NCI-H69 (cell line): ENCODE data around the gene MRPL46.

Source experiments
- DNase-seq: peaks from one replicate; lab custom pipeline; 2025; lab: John Stamatoyannopoulos, UW

Gene MRPL46

DNA sequence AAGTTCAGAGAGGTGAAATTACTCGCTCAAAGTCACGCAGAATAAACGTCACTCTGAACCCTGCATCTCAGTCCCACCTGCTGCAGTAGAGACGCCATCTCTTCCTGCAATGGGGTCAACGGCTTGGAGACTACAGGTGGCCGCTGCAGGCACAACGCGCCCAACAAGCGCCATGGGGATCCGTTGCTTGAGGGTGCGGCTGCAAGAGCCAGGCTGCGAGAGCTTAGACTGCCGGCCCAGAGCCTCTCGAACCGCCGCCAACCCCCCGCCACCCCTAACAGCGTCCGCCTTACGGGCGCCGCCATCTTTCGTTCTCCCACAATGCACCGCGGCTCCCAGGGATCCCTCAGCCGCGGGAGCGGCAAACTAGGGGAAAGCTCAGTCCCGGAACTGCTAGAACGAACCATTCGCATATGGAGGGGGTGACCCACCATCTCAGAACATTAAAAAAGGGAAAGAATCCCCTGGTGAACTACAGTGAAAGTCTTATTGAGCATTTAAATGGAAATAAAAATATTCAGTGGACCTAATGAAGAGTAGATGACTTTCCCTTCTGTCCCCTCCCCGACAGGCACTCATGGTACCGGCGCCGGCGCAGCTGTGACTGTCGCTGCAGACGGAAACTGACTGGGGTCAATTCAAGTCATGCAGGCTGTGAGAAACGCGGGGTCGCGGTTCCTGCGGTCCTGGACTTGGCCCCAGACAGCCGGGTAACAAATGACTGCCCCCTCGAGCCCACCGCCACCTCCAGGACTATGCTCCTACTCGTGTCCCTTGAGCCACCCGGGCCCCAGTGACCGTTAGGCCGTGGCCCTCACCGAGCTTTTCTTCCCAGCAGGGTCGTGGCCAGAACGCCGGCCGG lies at the start of gene MRPL46, which contains the start of gene MRPS11:
TSS of gene MRPL46 (minus strand) at position 316 of the 862 bp plus-strand sequence. CDS start at position 305, 11 bp downstream.
TSS of gene MRPS11 (plus strand) at position 636 of the 862 bp plus-strand sequence. CDS start at position 646, 10 bp downstream.
- DNase-seq = peak; percentile 88

DNA sequence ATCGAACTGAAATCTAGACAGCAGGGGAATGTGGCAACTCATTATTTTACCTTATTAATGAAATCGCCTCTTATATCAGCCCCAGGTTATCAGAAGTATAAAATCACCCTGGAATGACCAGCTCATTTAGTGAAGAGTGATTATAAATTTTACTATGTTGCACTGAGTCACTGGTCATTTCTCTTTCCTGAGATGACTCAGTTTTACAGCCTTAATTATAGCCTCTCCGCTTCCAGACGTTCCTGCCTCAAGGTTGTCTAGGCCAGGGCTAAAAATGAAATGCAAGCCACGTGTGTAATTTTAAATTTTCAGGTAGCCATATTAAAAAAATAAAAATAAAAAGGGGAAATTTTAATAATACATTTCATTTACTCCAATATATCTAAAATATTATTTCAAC lies 46.0 kb upstream of the MRPL46 start:
- DNase-seq = peak; percentile 47

DNA sequence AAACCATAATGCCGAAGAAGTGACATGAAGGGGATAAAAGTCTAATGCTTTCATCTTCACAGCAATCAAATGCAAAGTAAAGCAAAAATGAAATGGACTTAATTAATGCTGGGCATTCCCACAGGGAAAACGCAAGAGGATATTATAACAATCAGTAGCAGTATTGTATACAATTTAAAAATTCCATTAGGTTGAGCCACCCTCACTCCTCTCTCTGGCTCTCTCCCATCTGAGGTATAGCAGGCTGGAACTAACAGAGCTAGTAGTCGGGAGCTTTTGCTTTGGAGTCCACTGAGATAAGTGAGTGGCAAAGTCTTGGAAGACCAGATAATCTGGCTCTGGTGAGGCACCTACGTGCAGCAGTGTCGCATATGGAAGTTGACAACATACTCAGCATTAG lies 45.4 kb upstream of the MRPL46 start:
- no peak for DNase-seq

DNA sequence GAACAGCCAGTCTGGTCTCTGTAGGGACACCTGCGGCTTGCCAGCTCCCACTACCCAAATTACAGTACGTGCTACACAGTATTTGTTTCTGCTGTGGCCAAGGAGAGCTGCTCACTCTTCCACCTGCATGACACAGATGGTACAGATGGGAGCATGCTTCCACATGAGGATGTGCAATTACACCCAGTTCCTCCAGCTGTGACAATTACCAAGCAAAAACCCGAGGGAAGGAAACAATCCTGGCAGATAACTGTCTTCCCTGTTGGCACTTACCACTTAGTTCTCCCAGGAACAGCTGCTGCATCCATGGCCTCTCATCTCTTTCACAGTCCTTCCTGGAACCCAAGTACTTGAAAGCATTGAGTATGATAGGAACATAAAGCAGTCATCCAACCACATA lies 44.9 kb upstream of the MRPL46 start:
- DNase-seq = peak; percentile 88

DNA sequence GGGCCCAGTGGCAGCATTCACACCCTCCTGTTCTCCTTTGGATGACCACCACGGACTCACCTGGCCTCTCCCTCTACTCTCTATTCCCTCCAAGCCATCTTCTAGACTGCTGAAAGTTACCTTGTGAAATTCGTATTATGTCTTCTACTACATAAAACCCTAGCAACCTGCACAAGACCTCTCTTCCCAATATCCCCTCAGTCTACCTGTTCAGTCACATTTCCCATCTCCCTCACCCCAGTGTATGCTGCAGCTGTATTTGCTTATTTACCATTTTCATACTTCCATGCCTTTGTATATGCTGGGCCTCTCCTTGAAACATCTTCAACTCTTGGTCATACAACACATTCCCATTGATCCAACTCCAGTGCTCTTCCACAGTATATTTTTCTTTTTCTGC lies 44.0 kb upstream of the MRPL46 start:
- no peak for DNase-seq

DNA sequence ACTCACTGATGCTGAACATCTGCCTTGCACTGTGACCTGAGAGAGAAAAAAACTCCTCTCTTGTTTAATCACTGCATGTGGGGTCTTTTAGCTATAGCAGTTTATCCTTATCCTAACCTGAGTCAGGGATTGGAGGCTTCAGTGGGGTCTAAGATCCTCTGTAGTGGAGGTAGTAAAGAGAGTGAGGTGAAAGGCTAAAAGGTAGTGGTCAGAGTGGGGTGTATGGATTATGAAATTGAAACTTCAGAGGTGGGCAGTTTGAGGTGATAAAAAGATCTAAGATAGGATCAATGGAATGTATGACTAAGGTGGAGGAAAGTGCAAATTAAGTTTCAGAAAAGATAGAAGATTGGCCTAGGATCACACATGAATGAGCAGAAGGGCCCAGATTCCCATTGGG lies 42.8 kb upstream of the MRPL46 start:
- no peak for DNase-seq

DNA sequence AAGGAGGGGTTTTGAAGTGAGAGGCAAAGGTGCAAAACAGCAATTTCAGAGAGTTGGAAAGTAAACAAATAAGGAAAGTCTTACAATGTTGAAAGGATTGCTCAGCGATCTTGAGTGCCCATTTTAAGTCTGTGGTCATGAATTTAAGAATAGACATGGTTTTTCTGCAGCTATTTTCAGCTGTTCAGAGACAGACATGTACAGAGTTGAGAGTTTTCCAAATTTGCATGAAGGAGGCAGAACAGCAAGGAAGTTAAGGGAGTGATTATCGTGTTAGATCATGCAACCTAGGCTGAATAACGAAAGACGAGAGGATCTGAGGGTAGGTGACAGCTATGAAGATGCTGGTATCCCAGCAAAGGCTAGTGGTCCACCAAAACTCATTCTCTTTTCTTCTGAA lies 42.1 kb upstream of the MRPL46 start:
- no peak for DNase-seq

DNA sequence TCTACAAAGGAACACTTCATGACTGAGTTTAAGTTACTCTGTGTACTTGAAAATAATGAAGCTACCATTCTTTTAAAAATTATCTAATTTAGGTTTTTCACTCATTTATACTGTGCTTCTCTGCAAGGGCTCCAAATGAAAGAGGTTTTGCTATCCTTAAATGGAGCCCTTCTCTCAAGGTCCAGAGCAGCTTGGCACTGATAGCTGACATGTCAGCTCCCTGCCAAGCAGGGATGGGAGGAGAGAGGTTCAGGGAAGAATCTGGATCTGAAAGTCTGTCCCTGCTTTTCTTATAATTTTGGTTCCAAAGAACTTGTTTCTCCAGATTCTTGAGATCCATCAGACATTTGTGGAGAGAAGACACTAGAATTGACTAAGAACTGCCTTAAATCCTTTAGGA lies 39.4 kb upstream of the MRPL46 start:
- DNase-seq = no peak

DNA sequence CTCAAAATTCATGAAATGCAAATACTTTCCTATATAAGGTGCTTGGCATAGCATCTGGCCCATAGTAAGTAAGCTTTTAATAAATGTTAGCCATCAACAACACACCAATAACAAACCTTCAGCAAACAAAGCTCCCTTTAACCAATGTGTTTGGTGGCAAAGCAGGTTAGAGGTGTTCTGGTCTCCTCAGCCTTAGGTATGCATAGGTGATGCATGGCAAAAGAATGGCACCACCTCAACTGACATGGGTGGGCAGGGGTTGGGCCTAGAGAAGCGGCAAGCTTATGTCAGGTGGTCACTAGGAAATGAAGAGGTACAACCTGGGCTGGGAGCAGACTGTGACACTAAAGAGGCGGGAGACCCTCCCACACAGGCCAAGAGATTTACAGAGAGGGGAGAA lies 38.5 kb upstream of the MRPL46 start:
- no peak for DNase-seq

DNA sequence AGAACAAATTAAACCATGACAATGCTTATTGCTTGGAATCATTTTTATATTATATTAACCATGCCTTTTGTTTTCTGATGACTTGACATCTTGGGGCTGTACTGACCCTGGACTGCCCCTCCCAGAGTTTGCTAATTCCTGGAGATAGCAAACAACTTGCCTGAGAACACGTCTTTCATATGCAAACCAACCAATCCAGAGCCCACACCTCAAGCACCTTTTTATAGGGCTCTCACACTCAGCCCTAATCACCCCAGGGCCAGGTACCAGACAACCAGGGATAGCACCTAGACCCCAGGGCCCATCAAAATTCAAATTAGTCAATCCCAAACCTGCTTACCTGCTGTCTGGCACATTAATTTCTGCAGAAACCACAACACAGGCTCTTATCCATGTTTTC lies 37.3 kb upstream of the MRPL46 start:
- DNase-seq = no peak

DNA sequence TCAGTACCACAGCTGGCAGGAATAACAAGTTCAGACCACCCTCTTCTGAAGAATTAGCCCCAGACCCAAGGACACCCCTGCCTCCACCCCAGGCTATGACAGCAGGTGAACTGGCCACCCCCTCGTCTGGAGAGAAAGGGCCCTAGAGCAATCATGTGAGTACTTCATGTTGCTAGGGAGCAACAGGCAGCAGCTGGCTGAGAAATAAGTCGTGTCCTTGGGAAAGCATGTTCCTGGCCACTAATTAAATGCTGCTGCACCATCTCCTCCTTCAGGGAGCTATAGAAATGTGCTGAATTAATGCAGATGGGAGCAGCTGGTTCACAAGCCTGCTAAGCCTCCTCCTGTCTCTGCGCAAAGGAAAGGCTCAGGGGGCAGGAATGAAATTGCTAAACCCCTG lies 31.8 kb upstream of the MRPL46 start:
- DNase-seq = peak; percentile 85

DNA sequence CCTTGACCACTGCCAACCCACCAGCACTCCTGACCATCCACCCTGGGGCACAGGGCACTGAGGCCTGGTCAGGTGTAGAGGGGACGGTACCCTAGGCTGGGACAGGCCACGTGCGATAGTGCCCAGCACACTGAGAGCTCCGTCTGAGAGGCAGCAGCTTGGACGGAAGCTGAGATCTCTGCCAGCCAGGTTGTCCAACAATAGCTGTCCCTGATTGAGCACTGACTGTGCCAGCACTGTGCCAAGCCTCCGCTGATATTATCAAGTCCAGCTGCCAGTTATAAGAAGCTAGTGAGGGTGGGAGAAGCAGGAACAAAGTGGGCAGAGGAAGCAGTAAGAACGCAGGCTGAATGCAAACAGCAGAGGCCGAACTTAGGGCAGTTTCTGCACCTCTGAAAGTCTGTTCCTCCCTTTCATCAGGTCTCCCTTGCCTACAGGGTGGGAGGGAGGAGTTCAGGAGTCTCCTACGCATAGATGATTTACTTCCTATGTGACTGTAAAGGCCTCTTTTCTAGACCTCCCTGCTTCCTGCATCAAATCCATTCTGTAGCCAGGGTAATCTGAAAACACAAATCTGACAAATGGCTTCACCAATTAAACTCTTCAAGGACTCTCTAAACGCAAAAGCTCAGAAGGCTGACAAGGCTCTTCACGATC lies 30.0 kb upstream of the MRPL46 start:
- no peak for DNase-seq

DNA sequence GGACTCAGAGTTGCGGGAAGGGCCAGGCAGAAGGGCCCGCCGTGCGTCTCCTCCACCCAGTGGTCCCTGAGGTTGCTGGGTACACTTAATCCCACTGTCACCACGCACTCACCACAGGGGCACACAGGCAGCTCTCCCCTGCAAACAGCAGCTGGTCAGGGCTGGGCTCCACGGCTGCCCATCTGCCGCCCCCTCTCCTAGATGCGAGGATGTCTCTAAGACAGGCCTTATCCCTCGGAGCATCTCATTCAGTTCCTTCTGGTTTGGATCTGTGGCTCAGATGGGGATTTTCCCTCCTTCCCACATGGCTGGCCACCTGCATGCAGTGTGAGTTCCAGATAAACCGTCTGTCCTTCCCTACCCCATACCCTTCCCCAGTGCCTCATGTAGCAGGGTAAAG lies 26.7 kb upstream of the MRPL46 start:
- peak; percentile 17 for DNase-seq

DNA sequence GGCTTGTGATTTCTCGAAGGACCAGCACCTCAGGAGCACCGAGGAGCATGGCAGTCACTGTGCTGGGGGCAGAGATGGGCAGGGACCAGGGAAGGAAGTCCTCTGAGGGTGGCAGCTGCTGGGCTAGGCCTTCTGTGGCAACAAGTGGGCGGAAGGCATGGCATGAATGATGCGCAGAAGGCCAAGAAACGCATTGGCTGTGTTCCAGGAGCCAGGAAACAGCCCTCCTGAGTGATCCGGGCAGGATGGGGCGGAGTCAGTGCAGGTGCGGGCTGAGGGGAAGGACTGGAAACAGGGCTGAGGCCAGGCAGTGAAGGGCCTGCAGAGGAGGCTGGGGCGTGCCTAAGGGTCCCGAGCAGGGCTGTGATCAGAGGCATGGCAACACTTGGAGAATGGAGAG lies 24.0 kb upstream of the MRPL46 start:
- DNase-seq = peak; percentile 77

DNA sequence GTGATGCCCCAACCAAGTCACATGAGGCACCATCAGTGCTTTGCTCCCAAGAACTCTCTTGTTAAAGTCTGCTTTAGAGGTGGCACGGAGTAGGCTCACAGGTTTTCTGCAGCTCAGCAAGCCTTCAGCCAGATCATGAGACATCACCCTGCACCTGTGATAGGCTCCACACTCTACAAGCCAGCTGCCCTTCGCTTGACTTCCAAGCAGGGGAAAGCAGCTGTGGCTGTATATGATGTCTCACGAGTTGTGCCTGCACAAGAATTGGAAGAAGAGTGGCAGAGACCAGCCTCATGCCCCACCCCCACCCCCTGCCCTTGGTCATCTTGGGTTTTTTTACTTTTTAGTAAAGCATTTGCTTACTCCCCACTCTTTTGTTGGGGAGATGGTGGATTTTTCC lies 22.8 kb upstream of the MRPL46 start:
- DNase-seq = no peak

DNA sequence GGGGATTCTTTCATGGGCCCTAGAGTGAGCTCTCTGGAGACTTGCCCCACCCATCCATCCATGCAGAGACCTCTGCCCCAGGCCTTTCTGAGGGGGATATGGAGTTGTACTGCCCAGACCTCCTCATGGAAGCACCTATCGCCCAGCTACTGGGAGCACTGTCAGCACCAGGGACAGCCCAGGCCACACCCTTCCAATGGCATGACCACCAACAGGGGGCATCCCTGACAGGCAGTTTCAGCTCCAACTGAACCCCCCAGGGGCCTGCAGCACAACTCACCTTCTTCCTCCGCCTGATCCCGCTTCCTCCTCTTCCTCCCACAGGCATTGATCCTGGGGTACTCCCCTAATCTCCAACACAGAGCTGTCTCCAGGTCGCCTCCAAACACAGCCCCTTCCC lies 22.1 kb upstream of the MRPL46 start:
- no peak for DNase-seq

DNA sequence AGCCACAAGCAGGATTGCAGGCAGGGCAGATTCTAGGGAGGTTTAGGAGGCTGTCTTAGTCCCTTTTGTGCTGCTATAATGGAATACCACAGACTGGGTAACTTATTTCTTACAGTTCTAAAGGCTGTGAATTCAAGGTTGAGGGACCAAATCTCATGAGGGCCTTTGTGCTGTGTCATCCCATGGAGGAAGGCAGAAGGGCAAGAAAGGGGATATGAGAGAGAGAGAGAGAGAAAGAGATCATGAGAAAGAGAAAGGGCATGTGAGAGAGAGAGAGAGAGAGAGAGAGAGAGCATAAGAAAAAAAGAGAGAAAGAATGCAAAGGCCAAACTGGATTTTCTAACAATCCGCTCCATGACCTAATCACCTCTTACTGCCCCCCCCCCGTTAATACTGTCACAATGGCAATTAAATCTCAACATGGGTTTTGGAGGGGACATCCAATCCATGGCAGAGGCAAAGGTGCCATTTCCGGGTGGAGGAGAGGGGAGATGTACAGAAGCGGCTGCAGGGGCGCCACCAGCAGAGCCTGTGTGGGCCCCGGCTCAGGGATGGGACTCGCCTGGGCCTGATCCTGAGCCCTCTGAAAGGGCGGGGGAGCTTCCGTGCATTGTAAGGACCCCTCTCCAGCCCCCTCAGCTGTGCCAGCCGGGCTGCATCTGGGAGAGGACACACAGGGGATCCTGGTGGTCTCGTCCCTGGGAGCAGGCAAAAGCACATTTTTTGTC lies 20.8 kb upstream of the MRPL46 start:
- DNase-seq = no peak

DNA sequence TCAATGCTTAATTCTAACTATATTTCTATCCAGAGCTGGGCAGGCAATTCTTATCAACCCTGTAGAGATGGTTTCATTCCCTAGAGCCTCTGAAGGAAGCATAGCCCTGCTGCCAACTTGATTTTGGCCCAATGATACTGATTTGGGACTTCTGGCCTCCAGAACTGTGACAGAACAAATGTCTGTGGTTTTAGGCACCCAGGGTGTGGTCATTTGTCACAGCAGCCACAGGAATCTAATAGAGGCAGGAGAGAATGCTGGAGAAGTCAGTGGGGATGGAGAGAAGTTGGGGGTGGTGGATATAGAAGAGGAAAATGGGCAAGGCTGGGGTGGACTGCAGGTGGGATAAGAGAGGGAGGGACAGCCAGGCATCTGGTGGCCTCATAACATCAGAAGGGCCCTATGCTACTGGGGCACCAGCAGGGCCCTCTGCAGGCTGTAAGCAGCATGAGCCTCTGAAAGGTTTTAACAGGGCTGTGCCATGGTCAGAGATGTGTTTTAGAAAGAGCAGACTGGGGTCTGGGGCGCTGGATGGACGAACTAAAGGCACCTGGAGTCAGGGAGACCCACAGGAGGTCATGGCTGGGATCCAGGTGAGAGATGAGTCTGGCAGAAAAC lies 20.1 kb upstream of the MRPL46 start:
- DNase-seq = no peak

DNA sequence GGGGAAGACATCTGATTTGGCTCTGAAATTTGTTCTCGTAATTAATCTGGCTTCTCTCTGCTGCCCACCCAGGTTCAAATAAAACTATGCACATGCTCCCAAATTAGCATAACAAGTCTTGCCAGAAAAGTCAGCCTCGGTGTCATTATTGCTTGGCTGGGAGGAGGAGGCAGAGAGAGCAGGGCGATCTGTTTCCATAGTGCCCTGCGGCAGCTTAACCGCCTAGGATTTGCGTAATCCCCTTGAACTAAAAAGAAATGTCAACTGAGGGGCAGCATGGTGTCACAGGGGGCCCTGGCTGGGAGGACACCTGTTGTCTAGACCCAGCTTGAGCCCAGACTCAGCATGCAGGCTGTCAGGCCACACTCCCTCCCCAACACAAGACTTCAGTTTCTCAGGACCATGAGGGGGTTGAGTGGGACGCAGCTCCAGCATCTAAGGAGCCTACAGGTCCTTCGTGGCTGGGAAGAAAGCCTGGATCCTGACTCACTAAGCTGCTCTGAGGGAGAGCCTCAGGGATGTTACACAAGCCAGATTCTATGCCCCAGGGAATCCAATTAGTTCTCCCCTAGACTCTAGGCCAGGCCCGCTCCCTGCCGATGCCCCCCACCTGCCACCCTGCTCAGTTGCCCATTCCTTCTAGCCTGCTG lies 17.6 kb upstream of the MRPL46 start:
- peak; percentile 20 for DNase-seq

DNA sequence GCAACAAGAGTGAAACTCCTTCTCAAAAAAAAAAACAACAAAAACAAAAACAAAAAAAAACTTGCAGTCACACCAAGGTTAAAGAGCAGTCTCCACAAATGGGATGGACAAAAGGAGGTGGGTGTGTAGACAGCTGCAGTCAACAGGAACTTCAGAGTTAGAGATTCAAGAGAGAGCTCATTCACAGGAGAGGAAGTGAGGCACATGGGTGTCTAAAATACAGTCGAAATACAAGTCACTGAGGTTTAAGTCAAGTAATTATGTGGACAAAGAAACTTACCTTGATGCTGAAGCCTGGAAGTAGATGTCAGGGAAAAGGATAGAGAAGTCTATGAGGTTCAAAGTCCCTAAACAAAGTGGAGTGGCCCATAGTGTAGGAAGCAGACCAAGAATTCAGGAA lies 15.1 kb upstream of the MRPL46 start:
- no peak for DNase-seq

DNA sequence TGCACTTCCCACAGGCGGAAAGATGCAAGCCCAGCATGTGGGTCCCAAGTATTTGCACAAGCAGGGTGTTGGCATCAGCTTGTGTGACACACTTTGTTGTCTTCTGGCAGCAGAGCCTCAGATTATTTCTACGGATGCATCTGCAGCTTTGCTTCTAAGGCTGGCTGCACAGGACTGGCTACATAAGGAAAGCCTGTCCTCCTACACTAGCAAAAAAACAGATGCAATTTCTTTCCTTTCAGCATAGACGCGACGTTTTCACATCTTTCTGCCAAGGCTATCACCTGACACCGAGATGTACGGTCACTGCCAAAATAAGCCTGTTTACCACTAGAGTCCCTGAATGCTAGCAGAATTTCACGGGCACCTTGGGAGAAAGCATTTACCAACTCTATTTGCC lies 13.8 kb upstream of the MRPL46 start:
- DNase-seq = no peak

DNA sequence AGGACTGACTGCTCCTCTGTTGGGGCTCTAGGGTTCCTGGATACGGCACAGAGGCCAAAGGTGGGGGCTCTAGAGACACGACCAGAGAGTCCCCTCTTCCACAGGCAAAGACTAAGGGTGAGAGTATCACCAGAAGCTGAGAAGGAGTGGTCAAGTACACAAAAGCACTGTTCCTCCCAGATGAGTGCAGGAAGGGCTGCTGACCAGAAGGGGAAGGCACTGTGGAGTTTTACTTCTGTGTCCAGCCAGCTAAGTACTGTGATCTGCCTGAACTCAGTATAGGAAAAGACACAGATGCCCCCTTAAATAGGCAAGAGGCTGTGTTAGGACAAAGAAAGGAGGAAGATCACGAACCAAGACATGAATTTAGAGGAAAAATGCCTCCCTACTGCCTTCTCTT lies 12.0 kb upstream of the MRPL46 start:
- no peak for DNase-seq
